Medulla oblongata (tissue), 1 donor: ENCODE results near the gene CCDC33.

Experiments used
- DNase-seq: peaks from one replicate; pipeline ENCODE4 v3.0.0-alpha.2; 2015; ENCODE audit errors: extremely low spot score

The CCDC33 gene

GRCh38 chr15:74229686-74230085 is 6.4 kb upstream of the CCDC33 start:
- DNase-seq, result no peak

GRCh38 chr15:74231475-74231874 is 4.7 kb upstream of the CCDC33 start:
- no peak for DNase-seq

- DNase-seq, result no peak
Observed at GRCh38 chr15:74233373-74233772, 2.8 kb upstream of the CCDC33 start.

- no peak for DNase-seq
Observed at GRCh38 chr15:74233851-74234597, 2.1 kb upstream of the CCDC33 start.

GRCh38 chr15:74234598-74234875 is 1.6 kb upstream of the CCDC33 start:
- no peak for DNase-seq

GRCh38 chr15:74239051-74239705 is 3.1 kb downstream of the CCDC33 start:
- no peak for DNase-seq

GRCh38 chr15:74240002-74240568 is 4.0 kb downstream of the CCDC33 start:
- peak; percentile 90 for DNase-seq

- DNase-seq, result no peak
Observed at GRCh38 chr15:74240897-74241614, 4.9 kb downstream of the CCDC33 start.

- DNase-seq, result no peak
Observed at GRCh38 chr15:74242441-74243185, 6.5 kb downstream of the CCDC33 start.

GRCh38 chr15:74243431-74243830 is 7.3 kb downstream of the CCDC33 start:
- DNase-seq, result no peak

- no peak for DNase-seq
Observed at GRCh38 chr15:74244822-74245341, 8.8 kb downstream of the CCDC33 start.

GRCh38 chr15:74245342-74245931 is 9.3 kb downstream of the CCDC33 start:
- DNase-seq, result no peak

- DNase-seq, result no peak
Observed at GRCh38 chr15:74250266-74250665, 14.1 kb downstream of the CCDC33 start.

GRCh38 chr15:74251131-74251811 is 15.1 kb downstream of the CCDC33 start:
- peak; percentile 89 for DNase-seq

- no peak for DNase-seq
Observed at GRCh38 chr15:74252291-74252690, 16.2 kb downstream of the CCDC33 start.

- DNase-seq, result no peak
Observed at GRCh38 chr15:74252721-74253120, 16.6 kb downstream of the CCDC33 start.

- no peak for DNase-seq
Observed at GRCh38 chr15:74253211-74253921, 17.2 kb downstream of the CCDC33 start.

GRCh38 chr15:74257105-74257504 is 21.0 kb downstream of the CCDC33 start:
- DNase-seq, result no peak

GRCh38 chr15:74257623-74258022 is 21.5 kb downstream of the CCDC33 start:
- DNase-seq, result no peak
